NCI-H128 (cell line): ENCODE measurements around the gene DCUN1D1.

Source experiments
- DNase-seq: peaks from one replicate; lab custom pipeline; 2025; ENCODE audit not compliant: unreplicated experiment; lab: John Stamatoyannopoulos, UW

The DCUN1D1 gene

GRCh38 chr3:182902236-182902635, 78.1 kb downstream of the DCUN1D1 start:
- DNase-seq, result no peak

- no peak for DNase-seq
Measured at GRCh38 chr3:182896553-182896952, 83.8 kb downstream of the DCUN1D1 start.

DNA sequence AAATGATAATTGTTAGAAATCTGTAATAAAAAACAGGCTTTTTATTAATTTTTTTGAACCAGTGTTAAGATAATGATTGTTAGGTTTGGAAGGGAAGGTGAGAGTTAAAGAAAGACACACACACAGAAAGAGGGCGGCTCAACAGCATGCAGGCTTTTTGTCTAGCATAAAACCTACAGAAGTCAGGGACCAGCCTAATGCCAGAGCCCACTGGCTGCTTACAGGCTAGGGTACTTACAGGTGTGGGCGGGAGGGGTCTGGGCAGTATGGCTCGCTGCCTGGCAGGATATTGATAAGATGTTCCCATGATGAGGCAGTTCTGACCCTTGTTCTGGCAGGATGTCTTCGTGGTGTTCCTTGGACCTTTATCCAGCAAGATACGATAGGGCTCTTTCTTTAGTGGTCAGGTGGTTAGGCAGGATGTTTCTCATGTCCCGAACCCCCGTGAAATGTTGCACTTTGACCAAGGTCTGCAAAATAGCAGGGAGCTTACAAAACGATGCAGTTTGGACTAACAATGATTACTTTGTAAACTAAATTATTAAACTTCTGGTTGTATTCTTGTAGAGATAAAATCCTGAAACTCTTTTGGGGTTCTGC, 84.7 kb downstream of the DCUN1D1 start:
- DNase-seq, result no peak

DNA sequence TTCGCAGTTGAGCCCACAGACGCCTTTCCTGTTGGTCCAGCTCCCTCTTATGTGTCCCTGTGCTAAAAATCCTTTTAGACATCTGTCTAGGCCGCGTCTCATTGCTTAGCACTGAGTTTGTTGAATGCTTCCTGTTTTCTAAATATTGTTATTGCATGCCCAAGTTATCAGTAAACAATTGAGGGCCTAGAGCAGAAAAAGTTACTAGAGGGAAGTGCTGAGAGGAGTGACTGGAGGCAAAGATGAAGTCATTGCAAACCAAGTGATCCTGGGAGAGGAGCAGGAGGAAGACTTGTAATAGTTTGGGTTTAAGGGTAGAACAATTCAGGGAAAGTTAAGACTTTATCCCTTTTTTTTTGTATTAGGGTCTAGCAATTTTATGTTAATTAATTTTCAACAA, 88.1 kb downstream of the DCUN1D1 start:
- no peak for DNase-seq

DNA sequence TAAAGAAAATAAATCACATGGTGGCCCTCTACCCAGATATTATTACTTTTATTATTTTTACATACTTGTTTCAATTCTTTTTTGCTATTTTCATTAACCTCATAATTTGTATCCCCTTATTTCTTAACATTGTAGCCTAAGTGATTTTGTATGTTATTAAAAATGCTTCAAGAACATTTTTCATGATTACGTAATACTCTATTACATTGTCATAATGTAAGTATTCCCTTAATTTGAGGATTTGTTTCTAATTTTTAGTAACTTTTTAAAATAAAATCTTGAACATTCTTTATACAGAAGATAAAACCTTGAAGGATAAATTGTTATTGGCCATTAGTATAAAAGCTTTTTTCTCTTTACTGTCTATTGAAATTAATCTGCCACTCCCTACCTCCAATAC, 89.0 kb downstream of the DCUN1D1 start:
- no peak for DNase-seq

GRCh38 chr3:182889948-182890629, 90.2 kb downstream of the DCUN1D1 start:
- DNase-seq, result no peak
